Panc1 (cell line): ENCODE data around the gene FAM81B. TPM values are rescaled to one million over a fixed set of nuclear protein-coding genes. Genes with fewer than 3 reads are reported as not detected.

ENCODE experiments used
- ATAC-seq: fragments of 200-7000 bp; cut with Tn5 transposase; 2 replicates; pipeline ENCODE4 v1.9.1; 2020; ENCODE audit warnings: mild to moderate bottlenecking, moderate library complexity
- BruUV-seq: library from RNA; stranded (reverse); fragments of 400-500 nt; replicated peaks from 2 replicates; lab custom pipeline; 2021; lab: Mats Ljungman, UMichigan
- CTCF ChIA-PET: fragments of 300-600 bp; sonication (Branson Sonifier 250); formaldehyde crosslinking; loops from one replicate; lab custom pipeline; 2022; ENCODE audit warnings: antibody characterized with exemption; lab: Charles Lee
- POLR2A ChIA-PET: fragments of 300-600 bp; sonication (Branson Sonifier 250); formaldehyde crosslinking; loops from one replicate; lab custom pipeline; 2022; ENCODE audit warnings: antibody characterized with exemption; lab: Charles Lee
- DNase-seq: peaks from one replicate; pipeline ENCODE4 v3.0.0-alpha.2; 2010; ENCODE audit warnings: low read depth, low spot score
- H3K27ac ChIP-seq: 2 replicates; pipeline ENCODE4 v1.5.1; 2011; ENCODE audit warnings: mild to moderate bottlenecking, low read length, inconsistent platforms
- H3K27me3 ChIP-seq: fragments of 200-500 bp; sonication (Bioruptor generic); 2 replicates; pipeline ENCODE4 v1.6.0; 2014; ENCODE audit warnings: low read length, inconsistent platforms; ENCODE audit not compliant: control insufficient read depth, insufficient read depth
- H3K36me3 ChIP-seq: fragments of 200-500 bp; sonication (Bioruptor generic); 2 replicates; pipeline ENCODE4 v1.5.1; 2014; ENCODE audit warnings: inconsistent platforms, mild to moderate bottlenecking, low read length, moderate library complexity; ENCODE audit not compliant: control insufficient read depth, insufficient read depth
- H3K4me1 ChIP-seq: 2 replicates; pipeline ENCODE4 v1.5.1; 2011; ENCODE audit warnings: inconsistent platforms, mild to moderate bottlenecking, low read length, moderate library complexity; ENCODE audit not compliant: control insufficient read depth, insufficient read depth
- H3K4me3 ChIP-seq, 2 experiments: 2 replicates each; pipeline ENCODE4 v1.5.1; 2011 to 2012; ENCODE audit warnings: low read depth in 2 of 2, low read length in 2 of 2, mild to moderate bottlenecking in 2 of 2, inconsistent platforms in 1 of 2, moderate library complexity in 1 of 2
- H3K9me3 ChIP-seq: fragments of 200-500 bp; sonication (Bioruptor generic); 2 replicates; pipeline ENCODE4 v1.5.1; 2014; ENCODE audit warnings: low read depth, mild to moderate bottlenecking, inconsistent platforms, low read length, moderate library complexity; ENCODE audit not compliant: control insufficient read depth, insufficient read depth
- CTCF ChIP-seq: fragments of 450-650 bp; IDR thresholded peaks from 2 replicates; pipeline ENCODE4 v1.5.1; 2017; ENCODE audit warnings: mild to moderate bottlenecking
- POLR2AphosphoS5 ChIP-seq: IDR thresholded peaks from 2 replicates; pipeline ENCODE4 v1.6.1; 2012; ENCODE audit warnings: mild to moderate bottlenecking, low read depth, low read length, moderate library complexity
- REST ChIP-seq, 2 experiments: IDR thresholded peaks; 2 replicates each; pipeline ENCODE4 v1.6.1; 2011 to 2012; ENCODE audit warnings: low read depth in 2 of 2, control low read depth in 1 of 2, low read length in 1 of 2, mild to moderate bottlenecking in 1 of 2, moderate library complexity in 1 of 2; ENCODE audit not compliant: insufficient read depth in 1 of 2
- SIN3A ChIP-seq: IDR thresholded peaks from 2 replicates; pipeline ENCODE4 v1.6.1; 2012; ENCODE audit warnings: low read depth, mild to moderate bottlenecking, low read length, moderate library complexity, borderline replicate concordance; ENCODE audit not compliant: insufficient read depth
- TCF7L2 ChIP-seq: IDR thresholded peaks from 2 replicates; pipeline ENCODE4 v1.6.1; 2011; ENCODE audit warnings: mild to moderate bottlenecking, low read depth, low read length, inconsistent platforms
- in situ Hi-C: cut with HindIII; loops from 2 replicates; pipeline ENCODE4 v1.10.0; 2016; ENCODE audit warnings: low sequenced_read_pairs, low pct_unique_long_range_greater_than_20kb
- intact Hi-C: fragments of 100-400 bp; cut with micrococcal nuclease; formaldehyde crosslinking; loops from one replicate; pipeline ENCODE4 v1.10.0; 2022; ENCODE audit not compliant: unreplicated experiment
- total RNA-seq: library from RNA; stranded (reverse); gene quantifications from one replicate; pipeline ENCODE4 v1.2.1, GENCODE V29; 2021; ENCODE audit not compliant: unreplicated experiment

FAM81B gene
- total RNA-seq, 1 experiment from 2014 or later: not detected

GRCh38 chr5:95447961-95448360 lies 56.8 kb downstream of the FAM81B start:
- ChIA-PET CTCF (no interaction called here), POLR2A (no interaction called here)
- intact Hi-C loops (no loop called here), in situ Hi-C loops (no loop called here)
- H3K36me3 ChIP-seq: no peaks in the 10 kb centered on the region
- H3K4me3 ChIP-seq: no peak overlapping the region
- no peaks in the 10 kb centered on the region for H3K9me3 ChIP-seq
- no peak overlapping the region for H3K27ac ChIP-seq
- no TSS peak for BruUV-seq
- ATAC-seq (no peak), DNase-seq (no peak)
- no peak for TF ChIP-seq POLR2AphosphoS5
- TF ChIP-seq SIN3A: no peak
- no peak for TF ChIP-seq CTCF
- no peak for TF ChIP-seq TCF7L2
- peaks cover 4% of the 10 kb centered on the region for H3K27me3 ChIP-seq
- H3K4me1 ChIP-seq: no peaks in the 10 kb centered on the region

GRCh38 chr5:95448789-95449188 lies 57.6 kb downstream of the FAM81B start:
- POLR2A ChIA-PET: interaction anchor here (0.7 kb wide), 1 partner anchor 146 kb away, joined by 9 read pairs; no protein-coding TSS in a partner anchor

More at GRCh38 chr5:95448789-95449188, 57.6 kb downstream of the FAM81B start:
- H3K27me3 ChIP-seq: peaks cover 3% of the 10 kb centered on the region
- H3K4me3 ChIP-seq: no peak overlapping the region
- CTCF ChIA-PET: no interaction called here
- intact Hi-C loops (no loop called here), in situ Hi-C loops (no loop called here)
- no peaks in the 10 kb centered on the region for H3K36me3 ChIP-seq
- no TSS peak for BruUV-seq
- H3K4me1 ChIP-seq: no peaks in the 10 kb centered on the region
- ATAC-seq (no peak), DNase-seq (no peak)
- TF ChIP-seq CTCF: no peak
- no peak for TF ChIP-seq TCF7L2
- no peak for TF ChIP-seq SIN3A
- TF ChIP-seq POLR2AphosphoS5: no peak
- no peak for TF ChIP-seq REST (IDR thresholded peaks at IDR 0.05; ENCODE audit: insufficient read depth in 1 of 2, low read depth in 2 of 2, low read length in 1 of 2)
- H3K9me3 ChIP-seq: no peaks in the 10 kb centered on the region
- no peak overlapping the region for H3K27ac ChIP-seq
